Femur (tissue), 1 donor: ENCODE measurements around the gene ADGRG7.
A peak's percentile ranks its signal among the peaks of the same experiment; 100 is the strongest.

Experiments used
- DNase-seq: peaks from one replicate; pipeline ENCODE4 v3.0.0-alpha.2; 2017

The ADGRG7 gene

DNA sequence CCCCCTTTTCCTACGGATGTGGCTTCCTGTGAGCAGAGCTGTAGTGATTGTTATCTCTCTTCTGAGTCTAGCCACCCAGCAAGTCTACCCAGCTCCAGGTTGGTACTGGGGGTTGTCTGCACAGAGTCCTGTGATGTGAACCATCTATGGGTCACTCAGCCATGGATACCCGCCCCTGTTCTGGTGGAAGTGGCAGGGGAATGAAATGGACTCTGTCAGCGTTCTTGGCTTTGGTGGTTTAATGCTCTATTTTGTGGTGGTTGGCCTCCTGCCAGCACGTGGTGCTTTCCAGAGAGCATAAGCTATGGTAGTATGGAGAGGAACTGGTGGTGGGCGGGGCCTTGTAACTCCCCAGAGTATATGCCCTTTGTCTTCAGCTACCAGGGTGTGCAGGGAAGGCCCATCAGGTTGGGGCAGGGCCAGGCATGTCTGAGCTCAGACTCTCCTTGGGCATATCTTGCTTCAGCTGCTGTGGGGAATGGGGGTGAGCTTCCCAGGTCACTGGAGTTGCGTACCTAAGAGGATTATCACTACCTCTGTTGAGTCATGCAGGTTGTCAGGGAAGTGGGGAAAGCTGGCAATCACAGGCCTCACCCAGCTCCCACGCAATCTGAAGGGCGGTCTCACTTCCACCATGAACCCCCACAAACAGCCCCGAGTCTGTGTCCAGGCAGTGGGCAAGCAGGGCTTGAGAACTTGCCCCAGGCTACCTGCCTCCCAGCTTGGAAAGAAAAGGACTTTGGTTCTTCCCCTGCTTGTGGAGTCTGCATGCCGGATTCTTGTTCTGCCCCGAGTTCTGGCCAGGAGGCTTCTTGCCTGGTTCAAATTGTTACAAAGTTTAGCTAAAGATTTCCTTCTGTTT lies 9.0 kb upstream of the ADGRG7 start:
- no peak for DNase-seq

DNA sequence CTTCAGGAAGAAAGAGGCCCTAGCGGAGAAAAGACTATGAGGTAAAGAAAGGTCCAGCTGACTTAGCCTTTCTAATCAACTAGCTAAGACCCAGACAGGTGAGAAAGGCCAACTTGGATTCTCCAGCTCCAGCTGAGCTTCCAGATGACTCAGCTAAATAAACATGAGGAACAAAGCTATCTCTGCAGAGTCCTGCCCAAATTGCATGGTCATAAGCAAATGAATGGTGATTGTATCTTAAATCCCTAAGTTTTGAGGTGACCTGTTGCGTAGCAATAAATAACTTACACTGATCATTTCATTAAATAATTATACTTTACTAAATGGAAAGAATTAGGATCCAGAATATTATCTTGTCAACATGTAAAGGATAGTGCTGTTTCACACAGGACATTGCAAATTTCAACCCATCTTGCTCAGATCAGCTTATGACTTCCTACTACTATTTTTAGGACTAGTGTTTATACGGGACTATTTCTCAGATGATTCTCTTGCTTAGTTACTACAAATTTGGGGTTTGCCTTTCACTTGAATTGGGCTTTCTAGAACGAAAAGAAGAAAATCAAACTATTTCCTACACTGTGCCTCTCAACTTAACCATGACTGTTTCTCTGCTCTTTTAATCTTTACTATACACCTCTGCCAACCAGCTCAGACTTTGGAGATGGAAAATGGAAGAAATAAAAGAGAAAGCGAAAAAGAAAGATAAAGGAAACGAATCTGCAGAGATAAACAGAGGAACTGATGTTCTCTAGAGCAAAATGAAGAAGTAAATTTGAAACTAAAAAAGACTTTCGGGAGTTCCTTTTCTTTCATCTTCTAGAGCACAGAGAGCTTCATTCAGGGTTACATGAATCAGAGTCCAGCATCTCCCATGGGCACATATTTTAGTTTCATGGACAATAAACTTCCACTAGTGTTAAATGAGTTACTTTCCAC lies 6.6 kb upstream of the ADGRG7 start:
- DNase-seq: no peak

DNA sequence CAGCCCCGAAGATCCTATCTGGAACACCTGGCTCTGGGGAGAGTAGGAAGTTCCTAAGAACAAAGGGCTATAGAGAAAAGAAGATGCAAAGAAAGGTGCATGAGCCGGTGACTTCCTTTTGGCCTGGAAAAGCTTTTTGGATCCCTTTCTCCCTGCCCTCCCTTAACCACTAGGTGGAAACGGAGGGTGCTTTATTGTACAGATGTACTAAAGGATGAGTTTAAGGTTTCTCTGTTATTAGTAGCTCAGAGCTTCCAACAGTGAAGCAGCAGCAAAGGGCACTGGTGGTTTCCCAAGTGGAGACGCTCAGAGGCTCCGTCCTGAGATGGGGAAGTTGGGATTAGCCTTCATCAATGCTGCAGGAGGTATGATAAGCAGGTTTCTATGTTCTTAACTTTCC lies 5.9 kb upstream of the ADGRG7 start:
- DNase-seq: no peak

DNA sequence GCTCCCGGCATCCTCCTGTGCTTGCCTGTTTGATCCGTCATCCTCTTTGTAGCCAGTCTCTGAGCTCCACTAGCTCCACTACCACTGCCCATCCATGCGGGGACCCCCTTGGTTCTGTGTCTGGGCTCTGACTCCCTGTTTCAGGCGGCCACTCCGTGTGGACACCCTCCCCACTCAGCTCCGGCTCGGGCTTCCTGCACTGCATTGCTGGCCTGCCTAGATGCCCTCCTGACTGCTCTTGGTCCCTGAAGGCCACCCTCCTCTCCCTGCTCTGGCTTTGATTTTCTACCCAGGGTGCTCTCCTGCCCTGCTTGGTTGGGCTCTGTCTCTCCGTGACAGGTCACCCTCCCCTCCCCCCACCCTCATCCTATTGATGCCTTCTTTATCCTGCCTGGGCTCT lies 4.0 kb upstream of the ADGRG7 start:
- DNase-seq: no peak

- no peak for DNase-seq
Measured at GRCh38 chr3:100606894-100607512, 2.4 kb upstream of the ADGRG7 start.

- DNase-seq: no peak
Measured at GRCh38 chr3:100609963-100610362, 562 bp downstream of the ADGRG7 start.

GRCh38 chr3:100611221-100611620 lies 1.8 kb downstream of the ADGRG7 start:
- DNase-seq: no peak

DNA sequence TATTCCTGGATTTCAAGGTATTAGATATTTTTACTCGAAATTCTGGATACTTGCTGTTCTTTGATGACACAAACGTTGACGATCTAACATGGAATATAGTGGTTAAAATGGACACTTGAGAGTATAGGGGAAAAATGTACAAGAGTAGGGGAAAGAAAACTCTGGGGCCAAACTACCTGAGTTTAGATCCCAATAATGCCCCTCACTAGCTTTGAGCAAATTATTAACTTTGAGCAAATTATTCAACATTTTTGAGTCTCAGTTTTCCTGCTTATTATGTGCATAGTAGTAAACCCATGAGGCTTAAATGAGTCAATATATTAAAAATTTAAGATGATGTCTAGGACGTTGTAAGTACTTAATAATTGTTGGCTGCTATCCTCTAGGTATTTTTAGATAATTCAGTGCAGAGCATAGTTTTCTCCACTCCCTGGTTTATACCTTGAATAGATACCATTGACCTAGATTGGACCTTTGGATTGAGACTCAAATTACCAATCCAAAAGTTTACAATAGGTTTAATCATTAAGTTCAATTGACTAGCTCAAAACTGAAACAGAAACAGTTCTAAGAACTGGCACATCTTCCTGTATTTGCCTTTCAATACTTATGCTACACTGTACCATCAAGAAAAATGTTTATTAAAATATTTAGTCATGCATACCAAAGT lies 4.5 kb downstream of the ADGRG7 start:
- no peak for DNase-seq

DNA sequence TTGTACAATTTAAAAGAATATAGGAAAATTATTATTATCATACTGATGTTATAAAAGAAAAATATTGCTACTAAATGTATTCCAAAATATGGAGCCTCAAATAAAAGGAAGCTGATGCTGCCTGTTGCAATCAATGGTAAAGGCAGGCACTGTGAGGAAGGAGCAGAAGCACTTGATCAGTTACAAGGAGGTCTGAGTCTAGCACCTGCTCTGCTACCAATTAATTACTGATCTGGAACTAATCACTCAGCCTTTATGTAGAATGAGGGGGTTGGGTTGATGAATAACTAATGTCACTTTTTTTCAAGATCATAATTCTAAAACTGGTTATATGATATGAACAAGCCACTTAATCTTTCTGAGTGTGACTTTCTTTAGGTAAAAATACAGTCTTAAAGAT lies 5.5 kb downstream of the ADGRG7 start:
- no peak for DNase-seq

- no peak for DNase-seq
Measured at GRCh38 chr3:100615684-100616083, 6.3 kb downstream of the ADGRG7 start.

GRCh38 chr3:100621251-100621650 lies 11.8 kb downstream of the ADGRG7 start:
- DNase-seq: no peak

GRCh38 chr3:100627491-100627890 lies 18.1 kb downstream of the ADGRG7 start:
- no peak for DNase-seq

DNA sequence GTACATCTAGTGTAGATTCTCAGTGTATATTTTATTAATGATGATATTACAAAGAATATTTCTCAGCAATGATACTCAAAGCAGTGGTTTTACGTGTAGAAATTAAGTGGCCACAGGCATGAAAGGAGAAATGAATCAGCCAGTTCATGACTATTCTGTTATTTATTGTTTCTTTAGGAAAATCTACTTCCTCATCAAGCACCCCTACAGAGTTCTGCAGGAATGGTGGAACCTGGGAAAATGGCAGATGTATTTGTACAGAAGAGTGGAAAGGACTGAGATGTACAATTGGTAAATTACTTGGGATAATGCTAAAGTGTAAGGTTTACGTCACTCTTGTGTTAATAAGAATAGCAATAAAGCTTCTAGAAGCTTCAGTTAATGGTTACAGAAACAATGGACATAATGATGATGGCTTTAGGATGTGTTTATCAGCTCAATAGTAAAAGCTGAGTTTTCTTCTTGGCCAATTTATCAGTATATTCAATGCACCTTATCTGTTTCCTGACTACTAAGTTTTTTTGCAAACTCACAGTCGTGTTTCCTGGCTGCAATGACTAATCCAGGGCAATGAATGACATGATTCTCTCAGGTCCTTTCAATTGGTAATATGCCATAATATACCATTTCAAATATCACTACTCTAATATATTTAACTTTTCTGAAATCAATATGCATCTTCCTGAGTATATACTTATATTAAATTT lies 20.2 kb downstream of the ADGRG7 start:
- DNase-seq: no peak

GRCh38 chr3:100630664-100631063 lies 21.3 kb downstream of the ADGRG7 start:
- no peak for DNase-seq

DNA sequence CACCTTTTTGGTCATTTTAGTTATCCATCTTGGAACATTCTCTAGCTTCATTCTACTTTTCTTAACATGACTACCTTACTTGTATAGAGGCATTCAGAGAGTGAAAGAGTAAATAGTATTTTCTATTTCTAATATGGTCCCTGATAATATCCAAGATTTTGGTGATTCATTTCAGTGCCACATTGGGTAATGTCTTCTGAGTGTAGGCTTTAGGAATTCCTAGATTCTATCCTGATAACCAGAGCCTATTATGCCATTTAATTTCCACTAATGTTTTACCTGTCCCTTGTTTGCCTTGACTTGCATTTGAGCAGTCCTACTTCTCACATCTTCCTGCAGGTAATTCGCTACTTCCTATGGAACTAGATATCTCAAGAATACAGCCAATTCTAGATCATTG lies 21.8 kb downstream of the ADGRG7 start:
- no peak for DNase-seq

- peak; percentile 29 for DNase-seq
Measured at GRCh38 chr3:100634493-100635272, 25.3 kb downstream of the ADGRG7 start.

DNA sequence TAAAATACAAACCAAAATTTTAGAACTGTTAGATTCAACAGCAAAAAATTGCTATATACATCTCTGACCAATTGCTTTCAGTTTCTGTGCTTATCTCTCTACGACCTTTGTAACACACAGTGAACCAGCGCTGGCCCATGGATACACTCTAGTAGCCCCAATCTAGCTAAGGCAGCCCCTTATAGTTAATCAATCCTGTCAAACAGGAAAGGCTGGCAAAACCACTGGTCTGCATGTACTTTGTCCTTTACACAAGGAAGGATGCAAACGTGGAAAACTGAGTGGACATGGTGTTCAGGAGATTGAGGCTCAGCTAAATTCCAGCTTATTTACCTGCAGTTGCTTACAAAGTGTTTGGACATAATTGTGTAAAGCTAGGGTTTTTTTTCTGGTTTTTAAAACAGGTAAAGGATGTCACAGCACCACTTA lies 25.9 kb downstream of the ADGRG7 start:
- DNase-seq: no peak

- no peak for DNase-seq
Measured at GRCh38 chr3:100637197-100637631, 27.8 kb downstream of the ADGRG7 start.

GRCh38 chr3:100640633-100641032 lies 31.2 kb downstream of the ADGRG7 start:
- DNase-seq: no peak

- DNase-seq: no peak
Measured at GRCh38 chr3:100641471-100642032, 32.2 kb downstream of the ADGRG7 start.

GRCh38 chr3:100645913-100646312 lies 36.5 kb downstream of the ADGRG7 start:
- DNase-seq: no peak
